CD1c-positive myeloid dendritic cell (primary cell): ENCODE data around the gene INSIG2.

Experiments
- DNase-seq: peaks from one replicate; pipeline ENCODE4 v3.0.0-alpha.2; 2016; ENCODE audit errors: extremely low spot score

The INSIG2 gene

DNA sequence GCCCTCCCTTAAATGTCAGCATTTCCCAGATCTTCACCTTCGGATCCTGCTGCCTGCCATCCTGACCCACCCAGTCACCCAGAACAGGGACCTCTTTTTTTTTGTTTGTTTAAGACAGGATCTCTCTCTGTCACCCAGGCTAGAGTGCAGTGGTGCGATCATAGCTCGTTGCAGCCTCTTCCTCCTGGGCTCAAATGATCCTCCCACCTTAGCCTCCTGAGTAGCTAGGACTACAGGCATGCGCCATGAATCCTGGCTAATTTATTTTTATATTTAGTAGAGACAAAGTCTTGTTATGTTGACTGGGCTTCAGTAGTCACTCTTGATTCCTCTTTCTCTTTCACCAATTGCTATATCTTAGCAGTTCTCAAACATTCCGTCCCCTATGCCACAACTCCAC lies 39.0 kb downstream of the INSIG2 start:
- DNase-seq: no peak

DNA sequence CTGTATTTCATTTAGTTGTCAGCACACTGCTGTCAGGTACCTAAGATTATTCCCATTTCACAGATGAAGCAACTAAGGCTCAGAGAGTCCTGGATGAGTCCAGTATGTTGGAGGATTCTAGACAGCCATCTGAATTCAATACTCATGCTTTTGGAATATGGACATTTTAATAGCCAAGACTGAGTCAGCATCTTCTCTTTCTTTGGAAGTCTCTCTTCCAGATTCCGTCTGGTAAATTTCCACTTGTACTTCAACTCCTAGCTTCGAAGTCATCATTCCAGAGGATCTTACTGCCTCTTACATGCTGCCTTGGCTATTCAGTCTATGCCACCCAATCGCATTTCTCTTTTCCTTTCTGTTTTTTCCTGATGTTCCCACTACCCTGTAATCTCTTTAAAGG lies 40.6 kb downstream of the INSIG2 start:
- no peak for DNase-seq

DNA sequence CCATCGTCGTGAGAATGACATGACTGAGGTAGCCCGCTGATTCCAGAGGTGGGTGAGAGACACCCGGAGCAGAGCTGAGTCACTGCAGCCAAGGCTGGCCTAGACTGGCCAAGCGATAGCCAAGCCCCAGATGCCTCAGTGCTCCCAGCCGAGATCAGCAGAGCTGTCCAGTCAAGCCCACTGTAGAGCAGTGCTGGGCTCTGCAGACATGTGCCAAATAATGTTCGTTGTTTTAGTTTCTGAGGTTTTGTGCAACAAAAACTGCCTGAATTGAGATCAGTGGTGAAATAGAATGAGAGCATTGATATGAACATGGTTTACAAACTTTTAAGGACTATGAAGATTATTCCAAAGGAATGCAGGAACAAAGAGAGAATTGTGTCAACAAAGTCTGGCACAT lies 42.1 kb downstream of the INSIG2 start:
- no peak for DNase-seq

DNA sequence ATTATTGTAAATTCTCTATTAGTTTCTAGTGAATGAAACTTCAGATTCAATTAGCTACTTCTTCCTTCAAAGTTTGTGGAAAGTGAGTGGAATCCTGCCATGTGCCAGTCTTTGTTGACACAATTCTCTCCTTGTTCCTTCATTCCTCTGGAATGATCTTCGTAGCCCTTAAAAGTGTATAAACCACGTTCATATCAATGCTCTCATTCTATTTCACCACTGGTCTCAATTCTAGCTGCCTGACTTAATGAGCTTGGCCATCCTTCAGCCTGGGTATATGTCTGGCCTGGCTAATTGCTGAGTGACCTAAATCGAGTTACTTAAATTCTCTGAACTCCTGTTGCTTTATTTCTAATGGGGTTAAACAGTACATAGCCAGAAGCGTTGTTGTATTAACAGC lies 43.5 kb downstream of the INSIG2 start:
- no peak for DNase-seq

DNA sequence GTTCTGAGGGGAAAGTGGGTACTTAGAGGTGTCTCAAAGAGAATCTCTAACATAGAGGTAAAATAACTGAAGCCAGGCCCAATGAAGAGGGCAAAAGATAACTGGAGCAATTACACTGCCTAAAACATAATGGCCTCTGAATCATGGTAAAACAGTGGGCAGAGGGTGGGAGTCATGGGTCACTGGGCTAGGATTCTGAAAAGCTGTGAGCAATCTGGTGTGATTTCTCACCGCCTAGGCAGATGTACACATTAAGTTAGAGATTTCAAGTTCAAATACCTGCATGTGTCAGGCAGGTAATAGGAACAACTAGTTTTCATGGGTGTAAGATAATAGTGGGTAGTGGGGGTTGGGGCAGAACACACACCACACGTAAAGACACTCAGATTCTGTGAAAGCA lies 45.6 kb downstream of the INSIG2 start:
- no peak for DNase-seq

DNA sequence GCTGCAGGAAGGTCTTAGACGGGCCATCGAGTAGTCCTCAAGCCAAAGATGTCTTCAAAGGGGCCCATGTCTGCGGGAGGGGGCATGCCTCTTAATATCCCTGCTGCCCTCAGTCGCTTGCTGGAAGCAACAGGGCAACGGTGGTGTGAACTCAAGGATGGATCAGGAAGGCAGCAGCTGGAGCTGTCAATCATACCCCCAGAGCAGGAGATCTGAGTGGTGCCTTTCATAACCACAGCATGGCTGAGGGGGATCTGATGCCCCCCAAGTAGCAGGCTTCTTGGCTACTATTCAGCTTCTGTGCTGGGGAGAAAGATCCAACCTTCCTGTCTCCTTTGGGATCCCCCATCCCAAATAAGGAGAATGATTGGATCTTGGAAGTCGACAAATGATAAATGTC lies 46.4 kb downstream of the INSIG2 start:
- no peak for DNase-seq

DNA sequence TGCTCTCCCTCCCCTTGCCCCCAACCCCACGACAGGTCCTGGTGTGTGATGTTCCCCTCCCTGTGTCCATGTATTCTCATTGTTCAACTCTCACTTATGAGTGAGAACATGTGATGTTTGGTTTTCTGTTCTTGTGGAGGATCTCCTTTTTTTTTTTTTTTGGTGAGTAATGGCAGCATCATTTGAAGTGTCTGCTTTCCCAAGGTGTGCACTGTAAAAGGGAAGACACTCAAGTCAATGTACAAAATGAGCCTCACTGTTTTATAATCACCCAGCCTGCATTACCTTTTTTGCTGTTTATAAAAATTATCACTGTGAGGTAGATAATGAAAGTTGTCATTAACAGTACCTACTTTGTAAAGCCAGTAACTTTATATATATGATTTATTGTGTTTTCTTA lies 56.9 kb downstream of the INSIG2 start:
- DNase-seq: no peak

DNA sequence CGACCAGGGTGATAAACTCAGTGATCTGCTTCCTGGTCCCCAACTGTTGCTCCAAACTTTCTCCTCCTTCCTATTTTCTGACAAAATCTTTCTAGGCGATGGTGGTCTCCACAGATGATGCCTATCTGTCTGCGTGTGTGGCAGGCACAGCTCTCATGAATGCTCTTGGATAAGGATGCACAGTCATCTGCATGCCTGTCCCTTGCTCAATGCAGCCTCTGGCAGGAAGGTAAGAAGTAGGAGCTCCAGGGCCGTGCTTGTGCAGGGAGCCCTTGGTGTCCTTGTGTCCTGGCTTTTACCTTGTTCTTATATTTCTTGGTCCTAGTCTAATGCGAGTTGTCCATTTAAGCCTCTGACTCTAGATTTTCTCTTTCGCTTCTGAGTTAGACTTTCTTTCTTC lies 57.5 kb downstream of the INSIG2 start:
- DNase-seq: no peak

DNA sequence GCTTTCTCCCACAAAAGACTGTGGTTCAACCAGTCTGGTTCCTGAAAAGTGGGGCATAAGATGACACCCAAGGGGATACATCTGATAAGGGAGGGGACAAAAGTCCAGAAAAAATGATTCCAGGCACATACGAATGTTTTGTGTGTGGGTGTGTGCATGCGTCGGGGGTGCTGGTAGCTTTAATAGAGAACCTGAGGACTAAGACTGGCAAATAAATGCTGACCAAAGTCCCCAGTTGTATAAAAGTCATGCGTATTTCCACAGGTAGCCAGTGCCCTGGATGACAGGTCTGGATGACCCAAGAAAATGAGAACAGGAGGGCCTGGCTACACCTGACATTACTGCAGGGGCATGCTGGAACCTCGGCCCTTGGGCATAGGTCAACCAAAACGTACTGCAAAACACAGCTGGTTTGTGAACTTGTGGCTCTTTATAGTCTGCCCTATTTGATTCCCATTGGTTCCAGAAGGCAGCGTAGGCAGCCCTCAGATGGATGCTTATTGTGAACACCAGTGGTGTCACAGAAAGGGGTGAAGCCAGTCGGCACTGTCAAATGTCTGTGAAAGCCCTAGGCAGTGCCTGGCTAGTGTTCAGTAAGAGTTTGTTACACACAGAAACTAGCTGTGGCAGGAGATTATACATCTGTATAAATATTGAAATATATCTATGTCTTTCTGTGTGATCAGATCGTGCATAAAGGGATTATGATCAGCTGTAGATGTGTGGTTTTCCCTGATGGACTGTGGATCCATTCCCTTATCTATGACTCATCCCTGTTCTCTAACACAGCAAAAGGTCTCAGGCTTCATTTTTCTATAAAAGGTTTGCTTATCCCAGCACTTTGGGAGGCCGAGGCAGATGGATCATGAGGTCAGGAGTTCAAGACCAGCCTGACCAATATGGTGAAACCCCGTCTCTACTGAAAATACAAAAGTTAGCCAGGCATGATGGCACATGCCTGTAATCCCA lies 58.3 kb downstream of the INSIG2 start:
- no peak for DNase-seq

DNA sequence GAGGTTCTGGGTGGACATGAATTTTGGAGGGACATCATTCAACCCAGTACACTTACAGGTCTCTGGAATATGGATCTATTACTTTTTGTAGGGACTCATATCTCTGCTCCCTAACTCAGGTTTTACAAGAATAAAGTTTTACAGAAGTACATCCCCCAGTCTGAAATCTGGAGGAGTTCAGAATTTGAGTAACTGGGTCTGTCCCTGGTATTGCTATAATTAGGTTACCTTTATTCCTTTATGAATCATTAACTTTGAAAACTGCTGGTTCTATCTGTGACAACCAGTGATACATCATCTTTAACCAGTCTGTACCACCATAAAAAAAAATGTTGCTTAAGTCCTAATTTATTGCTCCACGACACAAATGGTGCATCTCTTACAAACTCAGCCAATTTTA lies 59.9 kb downstream of the INSIG2 start:
- no peak for DNase-seq

DNA sequence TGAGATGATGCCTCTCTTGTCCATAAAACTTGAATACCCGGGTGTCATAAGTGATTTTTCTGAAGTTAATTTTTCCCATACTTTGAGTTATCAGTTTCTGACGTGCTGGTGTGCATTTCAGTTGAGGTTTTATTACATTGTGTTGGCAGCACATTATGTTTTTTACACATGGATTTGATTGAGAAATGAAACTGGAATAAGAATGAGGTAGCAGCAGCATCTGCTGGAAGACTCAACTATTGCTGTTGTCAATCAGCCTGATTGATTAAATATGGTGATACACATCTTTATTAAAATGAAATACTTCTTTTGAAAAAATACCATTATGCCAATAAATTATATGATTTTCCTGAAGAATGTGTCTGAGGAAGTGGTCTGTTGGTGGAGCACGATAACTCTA lies 60.5 kb downstream of the INSIG2 start:
- DNase-seq: no peak

DNA sequence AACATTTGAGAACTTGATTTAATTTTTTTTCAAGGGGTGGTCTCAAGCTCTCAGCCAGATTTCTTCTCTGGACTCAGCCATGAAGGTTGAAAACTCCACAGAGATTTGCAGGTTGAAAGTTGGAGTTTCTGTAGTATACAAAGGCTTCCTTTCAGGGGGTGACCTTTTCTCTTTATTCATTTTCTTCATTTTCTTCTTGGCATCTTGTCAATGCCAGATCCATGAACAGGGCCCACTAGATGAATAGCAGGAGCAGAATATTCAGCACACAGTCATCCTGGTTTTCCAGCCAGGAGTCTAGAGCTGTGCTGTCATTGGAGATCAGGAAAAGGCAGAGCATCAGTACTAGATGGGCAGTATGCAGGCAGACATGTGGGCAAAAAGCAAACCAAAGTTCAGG lies 62.0 kb downstream of the INSIG2 start:
- no peak for DNase-seq

DNA sequence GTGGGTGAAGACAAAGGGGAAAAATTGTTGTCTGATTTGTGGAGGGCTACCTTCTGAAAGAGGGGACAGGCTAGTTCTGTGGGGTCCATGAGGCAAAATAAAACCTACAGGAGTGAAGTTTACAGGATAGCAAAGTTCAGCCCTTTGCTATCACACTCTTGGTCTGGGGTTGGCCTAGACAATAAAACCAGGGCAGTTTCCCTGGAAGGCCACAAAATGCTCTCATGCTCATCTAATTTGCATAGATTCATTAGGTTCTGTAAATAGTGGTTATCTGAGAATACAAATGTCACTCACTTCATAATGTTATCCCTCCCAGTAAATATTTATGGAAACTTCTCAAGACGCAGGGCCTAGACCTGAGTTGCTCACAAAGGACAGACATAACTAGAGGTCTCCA lies 63.6 kb downstream of the INSIG2 start:
- DNase-seq: no peak

DNA sequence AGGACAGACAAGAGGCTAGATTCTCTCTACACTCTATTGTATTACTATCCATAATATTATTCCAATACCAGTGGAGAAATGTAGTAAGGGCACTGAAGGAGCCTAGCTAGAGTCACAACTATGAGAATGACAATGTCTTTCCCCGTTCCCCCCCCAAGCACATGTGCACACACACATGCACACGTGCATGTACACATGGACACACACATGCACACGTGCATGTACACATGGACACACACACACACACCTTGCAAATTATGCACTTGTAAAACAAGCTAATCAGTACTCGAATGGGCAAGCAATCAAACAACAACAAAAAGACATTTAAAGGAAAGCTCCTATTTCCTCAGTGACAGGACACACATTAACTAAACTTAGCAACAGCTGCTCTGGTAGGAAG lies 65.2 kb downstream of the INSIG2 start:
- no peak for DNase-seq

DNA sequence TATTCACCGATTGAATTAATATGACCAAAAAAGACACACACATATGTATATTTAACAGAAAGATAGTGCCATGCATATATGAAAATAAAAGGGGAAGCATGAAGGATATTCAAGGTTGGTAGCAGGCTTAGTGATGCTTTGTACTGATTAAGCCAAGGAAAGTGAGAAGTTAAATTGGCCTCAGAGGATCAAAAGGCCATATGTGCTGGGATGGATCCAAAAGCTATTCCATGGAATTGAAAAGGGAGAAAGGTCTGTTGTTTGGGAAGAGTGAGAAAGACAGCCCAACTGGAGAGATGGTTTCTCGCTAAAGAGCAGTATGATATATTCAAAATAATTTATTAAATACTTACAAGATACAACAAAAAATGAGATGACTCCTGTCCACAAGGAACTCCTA lies 65.9 kb downstream of the INSIG2 start:
- no peak for DNase-seq
